Measurements from ENCODE around the gene CYP4F22. TPM values are rescaled to one million over a fixed set of nuclear protein-coding genes. Genes with fewer than 3 reads are reported as not detected.
A peak's percentile ranks its signal among the peaks of the same experiment; 100 is the strongest.
"Not testable (repeated sequence)": the region's sequence is repeated elsewhere in the genome, so short reads cannot be mapped to it uniquely, and the experiment has no call there.

The CYP4F22 gene
- total RNA-seq, 1 donor from 2014 or later = 0.24 TPM

- no peak for TF ChIP-seq CTCF (IDR thresholded peaks at IDR 0.05)
- no peaks in the 10 kb centered on the region for H3K4me1 ChIP-seq
- no peaks in the 10 kb centered on the region for H3K36me3 ChIP-seq
- ATAC-seq (no peak), DNase-seq (no peak)
- H3K4me3 ChIP-seq = no peak overlapping the region
- H3K27me3 ChIP-seq (ENCODE audit: low read depth) = peaks cover 6% of the 10 kb centered on the region
- intact Hi-C loops (cut with DNase I) = no loop called here
- H3K27ac ChIP-seq = no peak overlapping the region
- no peaks in the 10 kb centered on the region for H3K9me3 ChIP-seq
These were observed 6.7 kb upstream of the CYP4F22 start for GRCh38 chr19:15501596-15501995.

GRCh38 chr19:15502264-15502663 lies 6.1 kb upstream of the CYP4F22 start:
- intact Hi-C loops (cut with DNase I) = no loop called here
- no peak for TF ChIP-seq CTCF (IDR thresholded peaks at IDR 0.05)
- H3K36me3 ChIP-seq = no peaks in the 10 kb centered on the region
- no peaks in the 10 kb centered on the region for H3K4me1 ChIP-seq
- no peaks in the 10 kb centered on the region for H3K9me3 ChIP-seq
- no peak overlapping the region for H3K27ac ChIP-seq
- no peak overlapping the region for H3K4me3 ChIP-seq
- DNase-seq = no peak
- H3K27me3 ChIP-seq (ENCODE audit: low read depth) = peaks cover 6% of the 10 kb centered on the region
- ATAC-seq = no peak

GRCh38 chr19:15506074-15506571 lies 2.2 kb upstream of the CYP4F22 start:
- no peaks in the 10 kb centered on the region for H3K9me3 ChIP-seq
- DNase-seq (no peak), ATAC-seq (no peak)
- H3K27ac ChIP-seq = no peak overlapping the region
- H3K4me3 ChIP-seq = no peak overlapping the region
- no peak for TF ChIP-seq CTCF (IDR thresholded peaks at IDR 0.05)
- intact Hi-C loops (cut with DNase I) = no loop called here
- H3K4me1 ChIP-seq = no peaks in the 10 kb centered on the region
- H3K36me3 ChIP-seq = no peaks in the 10 kb centered on the region
- H3K27me3 ChIP-seq (ENCODE audit: low read depth) = peaks cover 37% of the 10 kb centered on the region

- intact Hi-C loops (cut with DNase I) = no loop called here
- ATAC-seq (no peak), DNase-seq (no peak)
- H3K4me1 ChIP-seq = no peaks in the 10 kb centered on the region
- no peak overlapping the region for H3K27ac ChIP-seq
- no peak overlapping the region for H3K4me3 ChIP-seq
- no peak for TF ChIP-seq CTCF (IDR thresholded peaks at IDR 0.05)
- H3K36me3 ChIP-seq = no peaks in the 10 kb centered on the region
- peaks cover 49% of the 10 kb centered on the region for H3K27me3 ChIP-seq (ENCODE audit: low read depth)
- no peaks in the 10 kb centered on the region for H3K9me3 ChIP-seq
These were observed 974 bp upstream of the CYP4F22 start for GRCh38 chr19:15507068-15508034.

GRCh38 chr19:15511671-15512424 lies 3.5 kb downstream of the CYP4F22 start:
- peaks cover 5% of the 10 kb centered on the region for H3K4me1 ChIP-seq
- DNase-seq = no peak
- ATAC-seq = no peak

GRCh38 chr19:15515227-15515625 lies 6.9 kb downstream of the CYP4F22 start:
- Histone ChIP-seq H3K27me3 (ENCODE audit: low read depth) (peaks cover 18% of the 10 kb centered on the region), H3K27ac (peak overlapping the region; percentile 41)
- intact Hi-C loops (cut with DNase I); H3K9me3 ChIP-seq; DNase-seq; ATAC-seq; H3K4me3 ChIP-seq; H3K4me1 ChIP-seq; H3K36me3 ChIP-seq: not testable (repeated sequence)

More at GRCh38 chr19:15511671-15512424, 3.5 kb downstream of the CYP4F22 start:
- Histone ChIP-seq H3K9me3 (peaks cover 2% of the 10 kb centered on the region), H3K4me3 (no peak overlapping the region), H3K27me3 (ENCODE audit: low read depth) (peaks cover 43% of the 10 kb centered on the region), H3K36me3 (no peaks in the 10 kb centered on the region), H3K27ac (no peak overlapping the region)
- TF ChIP-seq CTCF (IDR thresholded peaks at IDR 0.05) = no peak
- intact Hi-C loops (cut with DNase I) = no loop called here
